ENCODE data around the gene TACR3. TPM values are rescaled to one million over a fixed set of nuclear protein-coding genes. Genes with fewer than 3 reads are reported as not detected.
"Not testable (repeated sequence)": the region's sequence is repeated elsewhere in the genome, so short reads cannot be mapped to it uniquely, and the experiment has no call there.

TACR3 gene
- total and polyA plus RNA-seq, 7 donors: not detected

DNA sequence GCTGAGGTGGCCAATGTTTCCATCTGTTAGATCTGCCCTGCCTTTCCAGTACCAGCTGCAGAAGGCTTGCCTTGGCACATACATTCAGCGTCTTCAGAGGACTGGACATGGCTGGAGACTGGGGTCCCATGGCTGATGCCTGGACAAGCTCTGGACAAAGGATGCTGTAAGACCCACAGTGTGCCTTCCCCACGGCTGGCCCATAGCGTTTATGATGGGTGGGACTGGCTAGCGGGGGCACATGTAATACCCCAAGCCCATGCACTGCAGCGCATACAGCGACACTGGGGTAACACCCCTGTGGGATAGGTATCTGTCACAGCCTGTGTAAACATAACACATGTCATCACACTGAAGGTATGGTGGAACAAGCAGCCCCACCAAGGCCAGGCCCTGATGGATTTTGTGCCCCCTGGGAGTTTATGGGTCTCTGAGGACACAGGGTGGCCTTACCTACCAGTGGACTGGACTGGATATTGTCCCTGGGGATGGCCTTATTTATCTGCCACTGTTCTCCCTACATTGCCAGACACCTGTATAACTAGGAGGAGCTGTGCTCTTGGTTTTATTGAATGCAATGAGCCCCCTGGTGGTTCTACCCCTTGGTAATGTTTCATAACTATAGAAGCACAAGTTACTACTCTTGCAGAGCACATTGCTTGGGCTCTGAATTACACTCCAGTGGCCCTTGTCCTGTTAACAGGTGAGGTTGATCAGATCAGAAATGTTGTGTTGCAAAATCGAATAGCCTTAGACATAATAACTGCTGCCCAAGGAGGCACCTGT, 34.3 kb upstream of the TACR3 start:
- Histone ChIP-seq H3K4me3 (no peak overlapping the region), H3K27ac (no peak overlapping the region), H3K36me3 (no peaks in the 10 kb centered on the region), H3K4me1 (no peaks in the 10 kb centered on the region), H3K27me3 (no peaks in the 10 kb centered on the region), H3K9me3 (no peaks in the 10 kb centered on the region)
- intact Hi-C loops (cut with DNase I): no loop called here
- TF ChIP-seq EP300 (IDR thresholded peaks at IDR 0.05) (no peak), POLR2AphosphoS5 (IDR thresholded peaks at IDR 0.05) (no peak), POLR2A (IDR thresholded peaks at IDR 0.05) (no peak)
- TF ChIP-seq, protein P1, sequence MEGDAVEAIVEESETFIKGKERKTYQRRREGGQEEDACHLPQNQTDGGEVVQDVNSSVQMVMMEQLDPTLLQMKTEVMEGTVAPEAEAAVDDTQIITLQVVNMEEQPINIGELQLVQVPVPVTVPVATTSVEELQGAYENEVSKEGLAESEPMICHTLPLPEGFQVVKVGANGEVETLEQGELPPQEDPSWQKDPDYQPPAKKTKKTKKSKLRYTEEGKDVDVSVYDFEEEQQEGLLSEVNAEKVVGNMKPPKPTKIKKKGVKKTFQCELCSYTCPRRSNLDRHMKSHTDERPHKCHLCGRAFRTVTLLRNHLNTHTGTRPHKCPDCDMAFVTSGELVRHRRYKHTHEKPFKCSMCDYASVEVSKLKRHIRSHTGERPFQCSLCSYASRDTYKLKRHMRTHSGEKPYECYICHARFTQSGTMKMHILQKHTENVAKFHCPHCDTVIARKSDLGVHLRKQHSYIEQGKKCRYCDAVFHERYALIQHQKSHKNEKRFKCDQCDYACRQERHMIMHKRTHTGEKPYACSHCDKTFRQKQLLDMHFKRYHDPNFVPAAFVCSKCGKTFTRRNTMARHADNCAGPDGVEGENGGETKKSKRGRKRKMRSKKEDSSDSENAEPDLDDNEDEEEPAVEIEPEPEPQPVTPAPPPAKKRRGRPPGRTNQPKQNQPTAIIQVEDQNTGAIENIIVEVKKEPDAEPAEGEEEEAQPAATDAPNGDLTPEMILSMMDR (IDR thresholded peaks at IDR 0.05): no peak
- 87% methylated on average over 7 of the region's 7 CpGs for WGBS, 2 donors
- DNase-seq: no peak

DNA sequence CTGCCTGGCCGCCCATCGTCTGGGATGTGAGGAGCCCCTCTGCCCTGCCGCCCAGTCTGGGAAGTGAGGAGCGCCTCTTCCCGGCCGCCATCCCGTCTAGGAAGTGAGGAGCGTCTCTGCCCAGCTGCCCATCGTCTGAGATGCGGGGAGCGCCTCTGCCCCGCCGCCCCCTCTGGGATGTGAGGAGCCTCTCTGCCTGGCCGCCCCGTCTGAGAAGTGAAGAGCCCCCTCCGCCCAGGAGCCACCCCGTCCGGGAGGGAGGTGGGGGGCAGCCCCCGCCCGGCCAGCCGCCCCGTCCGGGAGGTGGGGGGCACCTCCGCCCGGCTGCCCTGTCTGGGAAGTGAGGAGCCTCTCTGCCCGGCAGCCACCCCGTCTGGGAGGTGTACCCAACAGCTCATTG, 3.4 kb upstream of the TACR3 start:
- intact Hi-C loops (cut with DNase I); H3K36me3 ChIP-seq; H3K4me3 ChIP-seq; H3K9me3 ChIP-seq; H3K27ac ChIP-seq: not testable (repeated sequence)
- peak; percentile 57 for DNase-seq
- Histone ChIP-seq H3K4me1 (peaks cover 0 to 13% (median 5%) of the 10 kb centered on the region in 4 donors), H3K27me3 (peaks cover 0 to 22% (median 0%) of the 10 kb centered on the region in 3 donors)
- WGBS, 2 donors: 94% methylated on average over 27 of the region's 27 CpGs

DNA sequence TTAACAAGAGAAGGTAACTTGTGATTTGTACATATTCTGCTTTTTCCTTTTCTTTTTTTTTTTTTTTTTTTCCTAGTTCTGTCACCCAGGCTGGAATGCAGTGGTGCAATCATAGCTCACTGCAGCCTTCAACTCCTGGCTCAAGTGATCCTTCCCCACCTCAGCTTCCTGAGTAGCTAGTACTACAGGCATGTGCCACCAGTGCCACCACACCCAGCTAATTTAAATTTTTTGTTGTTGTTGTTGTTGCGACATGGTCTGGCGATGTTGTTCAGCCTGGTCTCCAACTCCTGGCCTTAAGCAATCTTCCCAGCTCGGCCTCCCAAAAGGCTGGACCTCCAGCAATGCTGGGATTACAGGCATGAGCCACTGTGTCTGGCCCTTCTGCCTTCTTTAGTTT, 1.5 kb upstream of the TACR3 start:
- peaks cover 0 to 22% (median 0%) of the 10 kb centered on the region in 3 donors for H3K27me3 ChIP-seq
- H3K36me3 ChIP-seq: no peaks in the 10 kb centered on the region
- H3K9me3 ChIP-seq: no peaks in the 10 kb centered on the region
- TF ChIP-seq EP300 (IDR thresholded peaks at IDR 0.05) (no peak), POLR2AphosphoS5 (IDR thresholded peaks at IDR 0.05) (no peak), POLR2A (IDR thresholded peaks at IDR 0.05) (no peak)
- TF ChIP-seq, protein P1 (IDR thresholded peaks at IDR 0.05): no peak
- H3K4me1 ChIP-seq: peaks cover 0 to 13% (median 5%) of the 10 kb centered on the region in 4 donors
- intact Hi-C loops (cut with DNase I): no loop called here
- no peak overlapping the region for H3K27ac ChIP-seq
- DNase-seq: no peak
- H3K4me3 ChIP-seq: no peak overlapping the region
- 87% methylated on average over 3 of the region's 3 CpGs for WGBS, 2 donors

DNA sequence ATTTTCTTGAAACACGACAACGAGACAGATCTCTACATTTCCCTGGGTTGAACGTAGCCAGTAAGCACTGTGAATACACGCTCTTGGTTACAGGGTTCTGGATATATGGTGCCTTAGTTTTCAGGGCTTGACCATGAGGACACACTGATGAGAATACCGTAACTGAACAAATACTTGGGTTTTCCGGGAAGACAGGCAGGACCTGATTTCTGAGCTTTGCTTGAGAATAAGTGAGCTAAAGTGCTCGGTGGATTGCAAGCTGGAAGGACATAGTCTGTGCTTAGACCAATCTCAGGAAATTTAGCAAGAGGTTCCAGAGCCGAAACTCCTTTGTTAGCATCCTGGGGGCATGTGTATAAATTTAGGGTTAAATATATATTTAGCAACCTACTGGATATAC, 876 bp upstream of the TACR3 start:
- Histone ChIP-seq H3K4me3 (no peak overlapping the region), H3K36me3 (no peaks in the 10 kb centered on the region), H3K27me3 (peaks cover 0 to 22% (median 0%) of the 10 kb centered on the region in 3 donors), H3K27ac (no peak overlapping the region), H3K4me1 (peaks cover 0 to 13% (median 5%) of the 10 kb centered on the region in 4 donors), H3K9me3 (no peaks in the 10 kb centered on the region)
- 72% methylated on average over 8 of the region's 8 CpGs for WGBS, 2 donors
- no peak for DNase-seq
- no peak for TF ChIP-seq POLR2AphosphoS5 (IDR thresholded peaks at IDR 0.05)
- TF ChIP-seq EP300 (IDR thresholded peaks at IDR 0.05): no peak
- TF ChIP-seq, protein P1 (IDR thresholded peaks at IDR 0.05): no peak
- TF ChIP-seq POLR2A (IDR thresholded peaks at IDR 0.05): no peak
- intact Hi-C loops (cut with DNase I): no loop called here

DNA sequence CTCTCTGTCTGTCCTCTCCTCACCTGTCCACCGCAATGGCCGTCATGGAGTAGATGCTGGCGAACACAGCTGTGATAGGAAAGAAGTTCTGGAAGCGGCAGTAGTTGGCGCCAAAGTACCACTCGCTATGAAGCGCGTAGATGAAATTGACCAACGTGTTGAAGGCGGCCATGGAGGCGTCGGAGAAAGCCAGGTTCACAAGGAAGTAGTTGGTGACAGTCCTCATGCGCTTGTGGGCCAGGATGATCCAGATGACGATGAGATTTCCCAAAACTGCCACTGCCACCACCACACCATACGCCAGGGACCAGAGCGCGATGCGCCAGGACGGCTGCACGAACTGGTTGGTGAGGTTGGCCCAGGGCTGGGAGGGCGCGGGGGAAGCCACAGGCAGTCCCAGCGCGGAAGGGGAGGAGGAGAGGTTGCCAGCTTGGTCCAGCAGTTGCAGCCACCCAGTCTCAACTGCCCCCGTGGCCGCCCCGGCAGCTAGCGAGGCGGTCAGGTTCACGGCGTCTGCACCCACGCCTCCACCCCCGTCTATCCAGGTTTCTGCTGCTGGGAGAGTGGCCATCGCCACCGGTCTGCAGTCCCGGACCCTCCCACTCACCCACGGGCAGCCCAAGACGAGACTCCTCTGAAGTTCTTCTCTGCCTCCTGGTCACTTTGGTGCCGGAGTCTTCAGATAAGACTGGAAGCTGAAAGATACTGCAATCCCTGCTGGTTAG, 518 bp downstream of the TACR3 start:
- Histone ChIP-seq H3K27me3 (peaks cover 0 to 22% (median 0%) of the 10 kb centered on the region in 3 donors), H3K27ac (no peak overlapping the region), H3K4me1 (peaks cover 0 to 13% (median 5%) of the 10 kb centered on the region in 4 donors), H3K36me3 (no peaks in the 10 kb centered on the region), H3K9me3 (no peaks in the 10 kb centered on the region), H3K4me3 (peak overlapping the region in 2 of 4 donors; percentile 9 to 15)
- WGBS, 2 donors: 8 to 35% methylated on average over 39 of the region's 39 CpGs
- TF ChIP-seq POLR2AphosphoS5 (IDR thresholded peaks at IDR 0.05) (no peak), EP300 (IDR thresholded peaks at IDR 0.05) (no peak)
- TF ChIP-seq, protein P1 (IDR thresholded peaks at IDR 0.05): no peak
- DNase-seq: no peak
- intact Hi-C loops (cut with DNase I): no loop called here

All from sigmoid colon (tissue), 7 donors.